Measurements from ENCODE around the gene CLDN7.

Gene CLDN7

GRCh38 chr17:7239091-7240027 is 22.9 kb downstream of the CLDN7 start, which contains the start of gene PHF23:
Gene PHF23 (minus strand): TSS chr17:7239457. CDS start chr17:7239279, 178 bp downstream.
- Histone ChIP-seq H3K4me1 (ENCODE audit: control insufficient read depth in 1 of 2, insufficient read depth in 1 of 2, low read depth in 1 of 2, low read length in 1 of 2) (peaks cover 58 to 64% of the 10 kb centered on the region in 2 experiments), H3K27ac (peak within 1 kb of the TSS; percentile 99), H3K36me3 (peaks cover 55% of the 10 kb centered on the region), H3K9me3 (no peaks in the 10 kb centered on the region), H3K4me3 (ENCODE audit: low read depth in 1 of 2, low read length in 1 of 2) (peak within 1 kb of the TSS; percentile 84 to 98), H3K27me3 (no peaks in the 10 kb centered on the region)
- TF ChIP-seq, protein P1, sequence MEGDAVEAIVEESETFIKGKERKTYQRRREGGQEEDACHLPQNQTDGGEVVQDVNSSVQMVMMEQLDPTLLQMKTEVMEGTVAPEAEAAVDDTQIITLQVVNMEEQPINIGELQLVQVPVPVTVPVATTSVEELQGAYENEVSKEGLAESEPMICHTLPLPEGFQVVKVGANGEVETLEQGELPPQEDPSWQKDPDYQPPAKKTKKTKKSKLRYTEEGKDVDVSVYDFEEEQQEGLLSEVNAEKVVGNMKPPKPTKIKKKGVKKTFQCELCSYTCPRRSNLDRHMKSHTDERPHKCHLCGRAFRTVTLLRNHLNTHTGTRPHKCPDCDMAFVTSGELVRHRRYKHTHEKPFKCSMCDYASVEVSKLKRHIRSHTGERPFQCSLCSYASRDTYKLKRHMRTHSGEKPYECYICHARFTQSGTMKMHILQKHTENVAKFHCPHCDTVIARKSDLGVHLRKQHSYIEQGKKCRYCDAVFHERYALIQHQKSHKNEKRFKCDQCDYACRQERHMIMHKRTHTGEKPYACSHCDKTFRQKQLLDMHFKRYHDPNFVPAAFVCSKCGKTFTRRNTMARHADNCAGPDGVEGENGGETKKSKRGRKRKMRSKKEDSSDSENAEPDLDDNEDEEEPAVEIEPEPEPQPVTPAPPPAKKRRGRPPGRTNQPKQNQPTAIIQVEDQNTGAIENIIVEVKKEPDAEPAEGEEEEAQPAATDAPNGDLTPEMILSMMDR (IDR thresholded peaks at IDR 0.05): peak; percentile 72

DNA sequence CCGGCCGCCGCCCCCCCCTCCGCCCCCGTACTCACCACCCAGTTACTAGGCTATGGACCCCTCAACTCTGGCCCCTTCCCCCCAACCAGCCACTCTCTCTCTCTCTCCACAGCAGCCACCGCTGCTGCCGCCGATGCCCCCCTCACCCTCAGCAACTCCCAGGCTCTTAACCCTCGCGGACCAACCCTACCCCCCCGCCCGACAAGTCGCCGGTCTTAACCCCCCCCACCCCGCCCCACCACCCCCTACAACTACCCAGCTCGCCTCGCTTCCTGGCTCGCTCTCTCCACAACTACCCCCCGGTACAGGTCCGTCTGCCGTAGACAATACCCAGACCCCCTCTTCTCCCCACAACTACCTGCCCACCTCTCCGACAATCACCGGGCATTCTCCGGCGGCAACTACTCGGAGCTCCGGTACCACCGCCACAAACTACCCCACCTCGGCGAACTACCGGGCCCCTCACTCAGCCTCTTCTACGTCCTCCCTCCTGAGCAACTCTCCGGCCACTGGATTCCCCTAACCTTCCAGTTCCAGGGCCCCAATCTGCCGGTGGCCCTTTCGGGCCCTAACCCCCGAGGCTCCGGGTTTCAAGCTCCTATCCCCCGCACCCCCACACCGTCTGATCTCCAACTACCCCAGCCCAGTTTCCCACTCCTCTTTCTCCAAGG is 23.7 kb downstream of the CLDN7 start:
- H3K36me3 ChIP-seq: peaks cover 48% of the 10 kb centered on the region
- peaks cover 60 to 65% of the 10 kb centered on the region in 2 experiments for H3K4me1 ChIP-seq (ENCODE audit: control insufficient read depth in 1 of 2, insufficient read depth in 1 of 2, low read depth in 1 of 2, low read length in 1 of 2)

GRCh38 chr17:7237761-7238419 is 24.4 kb downstream of the CLDN7 start:
- H3K4me3 ChIP-seq (ENCODE audit: low read depth in 1 of 2, low read length in 1 of 2): peak overlapping the region; percentile 84 to 98
- TF ChIP-seq, protein P1 (IDR thresholded peaks at IDR 0.05): no peak
- H3K36me3 ChIP-seq: peaks cover 48% of the 10 kb centered on the region
- H3K27me3 ChIP-seq: no peaks in the 10 kb centered on the region
- H3K9me3 ChIP-seq: no peaks in the 10 kb centered on the region
- peak overlapping the region; percentile 99 for H3K27ac ChIP-seq
- peaks cover 62 to 65% of the 10 kb centered on the region in 2 experiments for H3K4me1 ChIP-seq (ENCODE audit: control insufficient read depth in 1 of 2, insufficient read depth in 1 of 2, low read depth in 1 of 2, low read length in 1 of 2)

More for the DNA sequence above, 23.7 kb downstream of the CLDN7 start:
- TF ChIP-seq, protein P1 (IDR thresholded peaks at IDR 0.05): no peak
- H3K27me3 ChIP-seq: no peaks in the 10 kb centered on the region
- no peaks in the 10 kb centered on the region for H3K9me3 ChIP-seq
- H3K4me3 ChIP-seq (ENCODE audit: low read depth in 1 of 2, low read length in 1 of 2): peak overlapping the region; percentile 84 to 98
- H3K27ac ChIP-seq: peak overlapping the region; percentile 99

DNA sequence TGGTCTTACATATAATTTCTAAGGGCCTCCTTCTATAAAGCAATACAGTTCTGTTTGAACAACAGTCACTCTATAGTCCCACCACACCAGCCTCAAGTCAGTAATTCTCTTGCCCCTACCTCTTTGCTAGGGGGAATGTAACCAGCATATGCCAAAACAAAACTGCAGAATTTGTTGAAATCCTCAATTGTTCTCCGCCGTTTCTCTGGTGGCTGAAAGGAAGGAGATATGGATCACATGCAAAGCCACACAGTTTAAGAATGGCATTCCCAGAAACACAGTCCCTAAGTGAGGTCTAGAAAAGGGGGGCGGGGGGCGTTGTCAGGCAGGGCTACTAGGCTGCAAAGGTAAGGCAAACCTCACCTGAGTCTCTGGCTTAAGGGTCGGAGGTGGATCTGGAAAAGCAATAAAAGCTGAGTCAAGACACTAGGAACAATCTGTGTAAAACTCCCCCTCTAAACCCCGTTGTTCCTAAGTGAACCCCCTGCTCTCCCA is 25.0 kb downstream of the CLDN7 start:
- Histone ChIP-seq H3K36me3 (peaks cover 48% of the 10 kb centered on the region), H3K9me3 (no peaks in the 10 kb centered on the region), H3K27me3 (no peaks in the 10 kb centered on the region), H3K4me1 (ENCODE audit: control insufficient read depth in 1 of 2, insufficient read depth in 1 of 2, low read depth in 1 of 2, low read length in 1 of 2) (peaks cover 62 to 65% of the 10 kb centered on the region in 2 experiments), H3K4me3 (ENCODE audit: low read depth in 1 of 2, low read length in 1 of 2) (peak overlapping the region; percentile 84 to 98), H3K27ac (peak overlapping the region; percentile 99)
- TF ChIP-seq, protein P1 (IDR thresholded peaks at IDR 0.05): no peak

DNA sequence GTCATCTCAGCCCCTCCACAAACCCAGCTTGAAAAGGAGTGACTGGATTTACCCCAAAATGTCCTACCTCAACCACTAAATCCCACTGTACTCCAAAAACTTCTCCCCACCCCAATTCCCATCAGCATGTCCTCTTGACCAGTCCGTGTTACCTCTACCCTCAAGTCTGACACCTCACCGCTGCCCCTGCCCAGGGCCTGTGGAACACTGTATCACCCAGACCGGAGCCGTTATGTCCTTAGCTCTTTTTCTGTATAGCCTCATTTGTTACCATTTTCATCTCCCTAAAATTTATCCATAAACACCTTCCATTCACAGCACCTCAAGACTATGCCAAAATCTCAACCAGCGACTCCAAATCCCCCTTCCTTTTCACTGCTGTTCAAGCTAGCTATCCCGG is 25.5 kb downstream of the CLDN7 start:
- TF ChIP-seq, protein P1 (IDR thresholded peaks at IDR 0.05): no peak
- Histone ChIP-seq H3K9me3 (no peaks in the 10 kb centered on the region), H3K27ac (peak overlapping the region; percentile 99), H3K4me3 (ENCODE audit: low read depth in 1 of 2, low read length in 1 of 2) (peak overlapping the region; percentile 84 to 98), H3K36me3 (peaks cover 48% of the 10 kb centered on the region), H3K4me1 (ENCODE audit: control insufficient read depth in 1 of 2, insufficient read depth in 1 of 2, low read depth in 1 of 2, low read length in 1 of 2) (peaks cover 62 to 64% of the 10 kb centered on the region in 2 experiments), H3K27me3 (no peaks in the 10 kb centered on the region)
